BLaER1 treated with 17β-estradiol and CSF1 and Interleukin-3, amounts not matched to agents 10 nM and 100 nM (cell line): ENCODE measurements around the gene HIF1AN.

Experiments
- H3K27ac ChIP-seq, 11 experiments: shearing (Covaris generic); formaldehyde crosslinking; 2 replicates each; pipeline ENCODE4 v1.8.1; 2022
- H3K27me3 ChIP-seq, 11 experiments: shearing (Covaris generic); formaldehyde crosslinking; 2 replicates each; pipeline ENCODE4 v1.8.1; 2022
- H3K36me3 ChIP-seq, 11 experiments: shearing (Covaris generic); formaldehyde crosslinking; 2 replicates each; pipeline ENCODE4 v1.8.1; 2022
- H3K4me1 ChIP-seq, 10 experiments: shearing (Covaris generic); formaldehyde crosslinking; 2 replicates each; pipeline ENCODE4 v1.8.1; 2022
- H3K4me2 ChIP-seq, 11 experiments: shearing (Covaris generic); formaldehyde crosslinking; 2 replicates each; pipeline ENCODE4 v1.8.1; 2022
- H3K4me3 ChIP-seq, 10 experiments: shearing (Covaris generic); formaldehyde crosslinking; 2 replicates each; pipeline ENCODE4 v1.8.1; 2022
- H3K9ac ChIP-seq, 11 experiments: shearing (Covaris generic); formaldehyde crosslinking; 2 replicates each; pipeline ENCODE4 v1.8.1; 2022
- H3K9me3 ChIP-seq, 11 experiments: shearing (Covaris generic); formaldehyde crosslinking; replicated peaks in 1 of 11; 2 replicates each; pipeline ENCODE4 v1.8.1; 2022
- H4K20me1 ChIP-seq, 11 experiments: shearing (Covaris generic); formaldehyde crosslinking; 2 replicates each; pipeline ENCODE4 v1.8.1; 2022
- Cebpa-rat ChIP-seq, 11 experiments: shearing (Covaris generic); IDR thresholded peaks; 2 replicates each; pipeline ENCODE4 v1.8.1; 2022

The HIF1AN gene

DNA sequence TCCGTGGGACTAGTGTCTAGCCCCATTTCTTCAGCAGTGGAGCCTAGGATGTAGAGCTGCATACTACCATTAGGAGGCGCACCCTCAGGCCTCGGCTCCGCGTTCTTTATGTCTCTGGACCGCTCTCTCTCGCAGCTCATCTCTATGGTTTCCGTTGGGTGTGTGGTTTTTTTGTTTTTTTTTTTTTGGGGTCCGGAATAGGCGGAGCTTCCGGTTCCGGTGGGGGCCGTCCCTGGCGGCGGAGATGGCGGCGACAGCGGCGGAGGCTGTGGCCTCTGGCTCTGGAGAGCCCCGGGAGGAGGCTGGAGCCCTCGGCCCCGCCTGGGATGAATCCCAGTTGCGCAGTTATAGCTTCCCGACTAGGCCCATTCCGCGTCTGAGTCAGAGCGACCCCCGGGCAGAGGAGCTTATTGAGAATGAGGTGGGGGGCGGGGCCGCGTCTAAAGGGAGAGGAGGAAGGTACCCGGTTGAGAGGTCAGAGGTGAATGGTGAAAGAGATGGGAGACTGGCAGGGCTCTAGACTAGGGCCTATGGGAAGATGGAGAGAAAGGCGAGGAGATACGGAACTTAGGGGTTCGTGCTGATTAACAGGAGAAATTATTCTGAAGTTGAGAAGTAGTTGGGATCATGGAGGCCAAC lies at the start of gene HIF1AN:
Gene HIF1AN, plus strand, starts transcription at position 229 of the 639 bp plus-strand sequence. Its CDS starts 16 bp downstream, at position 245.
- Histone ChIP-seq H3K27ac (peak within 1 kb of the TSS; percentile 65 to 87 (median 78); a peak in 21 of 22 replicates), H3K27me3 (no peaks in the 10 kb centered on the region), H3K9me3 (peaks cover 0 to 14% (median 7%) of the 10 kb centered on the region in 11 experiments; a peak in 13 of 22 replicates), H3K4me3 (peak within 1 kb of the TSS; percentile 58 to 76 (median 68)), H3K4me1 (peaks cover 33 to 43% (median 40%) of the 10 kb centered on the region in 10 experiments), H4K20me1 (peaks cover 0 to 30% (median 19%) of the 10 kb centered on the region in 11 experiments; a peak in 13 of 22 replicates), H3K9ac (peak within 1 kb of the TSS; percentile 72 to 81 (median 78)), H3K4me2 (peak within 1 kb of the TSS; percentile 82 to 96 (median 90)), H3K36me3 (peaks cover 25 to 36% (median 32%) of the 10 kb centered on the region in 11 experiments)
- no peak for TF ChIP-seq Cebpa-rat (IDR thresholded peaks at IDR 0.05)

DNA sequence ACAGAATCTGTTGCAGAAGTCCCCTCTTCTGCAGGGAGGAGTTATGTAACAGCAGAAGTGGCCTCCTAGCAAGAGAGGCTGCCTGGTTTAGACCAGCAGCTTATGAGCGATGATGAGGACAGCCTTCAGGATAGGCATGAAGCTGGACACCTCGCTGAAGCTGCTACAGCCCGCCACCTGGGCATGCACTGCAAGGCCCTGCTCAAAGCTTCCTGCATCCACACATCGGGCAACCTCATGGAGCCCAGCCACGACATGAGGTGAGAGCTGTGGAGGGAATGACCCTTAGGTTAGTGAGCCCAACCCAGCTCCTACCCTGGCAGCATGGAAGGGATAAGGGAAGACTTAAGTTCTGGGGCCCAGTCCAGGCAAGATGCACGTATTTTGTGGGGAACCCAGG lies 48.2 kb upstream of the HIF1AN start:
- Histone ChIP-seq H3K4me1 (peaks cover 1 to 11% (median 3%) of the 10 kb centered on the region in 10 experiments; a peak in 14 of 20 replicates), H3K9ac (no peak overlapping the region), H4K20me1 (peaks cover 0 to 27% (median 8%) of the 10 kb centered on the region in 11 experiments; a peak in 10 of 22 replicates), H3K27me3 (peaks cover 21 to 29% (median 24%) of the 10 kb centered on the region in 11 experiments), H3K27ac (no peak overlapping the region), H3K36me3 (peaks cover 62 to 85% (median 74%) of the 10 kb centered on the region in 11 experiments), H3K4me3 (no peak overlapping the region), H3K9me3 (no peaks in the 10 kb centered on the region; a peak in 1 of 22 replicates), H3K4me2 (no peak overlapping the region)
- TF ChIP-seq Cebpa-rat (IDR thresholded peaks at IDR 0.05), result no peak

DNA sequence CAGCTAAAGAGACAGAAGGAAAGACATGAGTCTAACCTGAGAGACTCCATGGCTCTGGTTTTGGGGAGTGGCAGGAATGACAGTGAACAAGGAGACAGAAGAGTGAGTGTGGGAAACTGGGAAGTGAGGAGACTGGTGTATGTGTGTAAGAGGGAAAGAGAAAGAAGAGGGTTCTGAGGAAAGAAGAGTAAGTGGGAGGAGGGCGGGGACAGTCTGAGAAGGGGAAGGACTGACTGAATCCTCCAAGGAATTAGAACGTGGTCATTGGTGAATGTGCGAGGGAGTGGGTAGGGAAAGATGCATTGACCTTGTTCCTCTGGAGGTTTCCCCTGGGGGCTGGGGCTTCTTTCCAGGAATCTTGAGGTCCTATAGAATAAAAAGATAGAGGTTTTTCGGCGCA lies 46.3 kb upstream of the HIF1AN start:
- Histone ChIP-seq H3K4me1 (peaks cover 0 to 6% (median 0%) of the 10 kb centered on the region in 10 experiments; a peak in 1 of 20 replicates), H4K20me1 (peaks cover 0 to 9% (median 0%) of the 10 kb centered on the region in 11 experiments; a peak in 3 of 22 replicates), H3K4me3 (no peak overlapping the region), H3K36me3 (peaks cover 61 to 99% (median 87%) of the 10 kb centered on the region in 11 experiments), H3K4me2 (no peak overlapping the region), H3K9me3 (no peaks in the 10 kb centered on the region), H3K9ac (no peak overlapping the region), H3K27me3 (peaks cover 2 to 11% (median 5%) of the 10 kb centered on the region in 11 experiments; a peak in 21 of 22 replicates), H3K27ac (no peak overlapping the region)
- TF ChIP-seq Cebpa-rat (IDR thresholded peaks at IDR 0.05), result no peak

DNA sequence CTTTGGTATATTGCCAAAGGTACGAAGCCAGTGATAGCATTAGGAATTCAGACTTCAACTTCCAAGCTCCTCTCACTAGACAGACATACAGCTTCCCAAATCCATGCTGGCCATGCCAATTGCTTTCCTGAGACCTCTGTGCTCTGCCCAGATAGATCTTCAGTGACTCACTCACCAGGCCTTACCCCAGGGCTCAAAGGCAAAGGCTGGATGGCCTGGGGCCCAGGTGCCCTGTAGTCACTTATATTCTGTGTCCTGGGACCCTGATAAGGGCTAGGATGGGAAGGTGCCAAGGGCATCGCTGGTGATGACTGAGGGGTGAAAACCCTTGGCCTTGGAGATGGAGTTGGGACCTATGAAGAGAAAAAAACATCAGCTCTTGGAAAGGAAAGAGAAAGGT lies 45.2 kb upstream of the HIF1AN start:
- peaks cover 0 to 9% (median 0%) of the 10 kb centered on the region in 11 experiments; a peak in 2 of 22 replicates for H4K20me1 ChIP-seq
- no peaks in the 10 kb centered on the region for H3K9me3 ChIP-seq
- no peak overlapping the region for H3K9ac ChIP-seq
- H3K36me3 ChIP-seq, result peaks cover 67 to 99% (median 88%) of the 10 kb centered on the region in 11 experiments
- H3K4me2 ChIP-seq, result no peak overlapping the region
- no peaks in the 10 kb centered on the region; a peak in 1 of 22 replicates for H3K27me3 ChIP-seq
- H3K4me3 ChIP-seq, result no peak overlapping the region
- peaks cover 0 to 6% (median 0%) of the 10 kb centered on the region in 10 experiments; a peak in 1 of 20 replicates for H3K4me1 ChIP-seq
- H3K27ac ChIP-seq, result no peak overlapping the region
- no peak for TF ChIP-seq Cebpa-rat (IDR thresholded peaks at IDR 0.05)

DNA sequence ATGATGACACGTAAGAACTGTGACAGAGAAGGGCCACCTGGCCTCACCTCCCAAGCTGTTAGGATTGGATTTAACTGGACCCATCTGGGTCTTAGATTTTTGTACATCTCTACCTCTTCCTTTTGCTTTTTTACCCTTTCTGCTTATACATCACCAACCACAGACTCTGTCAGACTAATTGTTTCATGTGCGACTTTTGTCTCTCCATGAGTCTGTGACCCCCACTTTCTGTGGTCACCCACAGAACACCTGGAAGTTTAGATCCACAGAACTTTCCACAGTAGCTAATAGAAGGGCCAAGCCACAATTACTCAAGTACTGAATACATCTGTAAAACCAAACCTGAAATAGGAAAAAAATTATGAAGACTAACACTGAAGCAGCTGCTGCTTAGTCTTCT lies 39.2 kb upstream of the HIF1AN start:
- H3K4me3 ChIP-seq, result no peak overlapping the region
- H3K36me3 ChIP-seq, result peaks cover 80 to 100% (median 98%) of the 10 kb centered on the region in 11 experiments
- no peak overlapping the region for H3K9ac ChIP-seq
- peaks cover 0 to 7% (median 0%) of the 10 kb centered on the region in 11 experiments; a peak in 2 of 22 replicates for H4K20me1 ChIP-seq
- H3K27ac ChIP-seq, result no peak overlapping the region
- no peak for TF ChIP-seq Cebpa-rat (IDR thresholded peaks at IDR 0.05)
- H3K4me2 ChIP-seq, result no peak overlapping the region
- no peaks in the 10 kb centered on the region for H3K27me3 ChIP-seq
- no peaks in the 10 kb centered on the region for H3K9me3 ChIP-seq
- H3K4me1 ChIP-seq, result peaks cover 0 to 4% (median 0%) of the 10 kb centered on the region in 10 experiments; a peak in 2 of 20 replicates

DNA sequence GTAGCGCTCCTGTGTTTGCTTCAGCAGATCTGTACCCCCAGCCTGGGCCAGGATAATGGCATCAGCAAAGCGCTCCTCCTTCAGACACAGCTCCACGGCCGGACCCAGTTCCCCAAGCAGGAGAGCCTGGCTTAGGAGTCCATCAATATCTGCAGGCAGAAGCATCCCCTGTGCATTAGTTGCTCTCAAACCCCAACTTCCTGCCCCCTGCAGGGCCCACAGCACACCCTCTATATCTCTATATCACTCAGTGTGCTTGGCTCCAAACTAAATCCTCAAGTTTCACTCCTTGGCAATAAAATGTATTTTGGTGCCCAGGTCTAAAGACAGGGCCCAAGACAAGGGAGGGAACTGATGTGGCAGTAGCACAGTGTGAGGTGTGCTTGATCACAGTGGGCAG lies 37.7 kb upstream of the HIF1AN start:
- Histone ChIP-seq H3K9me3 (no peaks in the 10 kb centered on the region), H3K4me3 (no peak overlapping the region), H3K36me3 (peaks cover 87 to 100% (median 99%) of the 10 kb centered on the region in 11 experiments), H3K9ac (no peak overlapping the region), H4K20me1 (peaks cover 0 to 7% (median 0%) of the 10 kb centered on the region in 11 experiments; a peak in 1 of 22 replicates), H3K27me3 (no peaks in the 10 kb centered on the region), H3K4me1 (peaks cover 0 to 7% (median 0%) of the 10 kb centered on the region in 10 experiments; a peak in 2 of 20 replicates), H3K27ac (no peak overlapping the region), H3K4me2 (no peak overlapping the region)
- TF ChIP-seq Cebpa-rat (IDR thresholded peaks at IDR 0.05), result no peak

DNA sequence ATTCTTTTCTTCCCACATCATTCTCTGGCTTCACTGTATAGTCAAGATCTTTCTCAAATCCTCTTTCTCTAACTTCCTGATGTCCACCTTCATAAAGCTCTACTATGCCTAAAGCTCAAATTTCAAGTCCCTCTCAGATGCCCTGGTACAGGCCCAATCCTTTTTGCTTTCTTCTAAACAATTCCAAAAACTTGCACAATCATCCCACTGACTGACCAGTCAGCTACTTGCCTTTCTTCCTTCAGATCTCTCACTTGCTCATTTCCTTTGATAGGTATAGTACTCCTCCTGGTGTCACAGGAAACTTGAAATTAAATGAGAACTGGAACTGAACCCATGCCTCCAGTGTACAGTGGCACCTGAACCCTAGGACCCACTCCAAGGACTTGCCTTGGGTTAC lies 34.3 kb upstream of the HIF1AN start:
- H3K36me3 ChIP-seq, result peaks cover 90 to 100% (median 99%) of the 10 kb centered on the region in 11 experiments
- no peaks in the 10 kb centered on the region for H3K9me3 ChIP-seq
- H3K27ac ChIP-seq, result no peak overlapping the region

DNA sequence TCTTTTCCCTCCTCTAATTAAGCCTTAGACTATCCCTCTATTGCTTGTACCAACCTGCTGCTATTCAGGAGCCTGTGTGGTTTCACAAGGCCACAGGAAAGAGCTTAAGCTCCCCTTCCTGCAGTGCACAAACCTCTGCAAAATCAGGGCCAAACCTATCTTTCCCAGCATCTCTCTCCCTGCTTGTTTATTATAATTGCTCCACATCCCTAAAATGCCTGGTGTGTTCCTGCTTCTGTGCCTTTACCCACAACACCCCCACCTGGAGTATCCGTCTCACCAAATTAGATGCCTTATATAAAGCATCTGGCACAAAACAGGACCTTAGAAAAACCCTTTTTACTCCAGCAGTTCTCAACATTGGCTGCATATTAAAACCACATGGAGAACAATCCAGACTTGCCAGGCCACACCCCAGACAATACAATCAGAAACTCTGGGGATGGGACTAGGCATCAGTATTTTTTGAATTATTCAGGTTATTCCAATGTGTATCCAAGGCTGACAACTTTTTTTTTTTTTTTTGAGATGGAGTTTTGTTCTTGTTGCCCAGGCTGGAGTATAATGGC lies 32.7 kb upstream of the HIF1AN start:
- Histone ChIP-seq H3K9ac (peak overlapping the region in 1 of 11 experiments; percentile 8; a peak in 1 of 22 replicates), H3K4me1 (peaks cover 0 to 7% (median 0%) of the 10 kb centered on the region in 10 experiments; a peak in 2 of 20 replicates), H3K27me3 (no peaks in the 10 kb centered on the region), H3K9me3 (no peaks in the 10 kb centered on the region), H3K4me3 (no peak overlapping the region), H3K36me3 (peaks cover 90 to 100% (median 99%) of the 10 kb centered on the region in 11 experiments), H4K20me1 (peaks cover 0 to 3% (median 0%) of the 10 kb centered on the region in 11 experiments; a peak in 2 of 22 replicates), H3K4me2 (no peak overlapping the region), H3K27ac (no peak overlapping the region)
- TF ChIP-seq Cebpa-rat (IDR thresholded peaks at IDR 0.05), result no peak

More for the DNA sequence above, 34.3 kb upstream of the HIF1AN start:
- Histone ChIP-seq H3K4me1 (peaks cover 0 to 7% (median 0%) of the 10 kb centered on the region in 10 experiments; a peak in 2 of 20 replicates), H3K4me2 (no peak overlapping the region), H4K20me1 (peaks cover 0 to 7% (median 0%) of the 10 kb centered on the region in 11 experiments; a peak in 2 of 22 replicates), H3K9ac (no peak overlapping the region), H3K27me3 (no peaks in the 10 kb centered on the region), H3K4me3 (no peak overlapping the region)
- no peak for TF ChIP-seq Cebpa-rat (IDR thresholded peaks at IDR 0.05)

DNA sequence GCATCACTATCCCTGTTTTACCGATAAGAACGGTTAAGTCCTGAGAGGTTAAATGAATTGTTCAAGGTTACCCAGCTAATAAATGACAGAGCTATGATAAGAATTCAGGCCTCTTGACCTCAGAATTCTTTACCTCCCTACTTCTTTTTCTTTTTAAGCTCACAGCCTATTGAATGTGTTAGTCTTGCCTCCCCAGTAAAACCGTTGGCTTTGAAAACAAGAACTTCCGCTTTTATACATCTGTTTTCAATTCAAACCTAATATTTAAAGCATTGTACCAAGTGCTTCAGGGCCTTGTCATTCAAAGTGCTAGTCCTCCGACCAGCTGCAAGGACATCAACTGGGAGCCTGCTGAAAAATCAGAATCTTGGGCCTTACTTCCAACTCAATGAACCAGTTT lies 31.6 kb upstream of the HIF1AN start:
- H3K4me2 ChIP-seq, result no peak overlapping the region
- peaks cover 0 to 7% (median 0%) of the 10 kb centered on the region in 10 experiments; a peak in 3 of 20 replicates for H3K4me1 ChIP-seq
- H3K9ac ChIP-seq, result no peak overlapping the region
- no peaks in the 10 kb centered on the region for H3K27me3 ChIP-seq
- H3K9me3 ChIP-seq, result no peaks in the 10 kb centered on the region
- H3K27ac ChIP-seq, result no peak overlapping the region
- H4K20me1 ChIP-seq, result peaks cover 0 to 1% (median 0%) of the 10 kb centered on the region in 11 experiments; a peak in 3 of 22 replicates
- TF ChIP-seq Cebpa-rat (IDR thresholded peaks at IDR 0.05), result no peak
- H3K4me3 ChIP-seq, result no peak overlapping the region
- peaks cover 83 to 99% (median 95%) of the 10 kb centered on the region in 11 experiments for H3K36me3 ChIP-seq
